GM21619 (cell line): ENCODE results near the gene TRPC4.

Experiments used
- ATAC-seq: cut with Tn5 transposase; IDR thresholded peaks from one replicate; pipeline ENCODE4 v1.9.1; 2021; ENCODE audit not compliant: unreplicated experiment

TRPC4 gene

GRCh38 chr13:37869756-37870488 lies at the start of gene TRPC4:
Gene TRPC4 (minus strand): TSS chr13:37869772. CDS start chr13:37783333, 86,439 bp downstream.
- no peak for ATAC-seq

- no peak for ATAC-seq
Measured at GRCh38 chr13:37918751-37919150, 49.2 kb upstream of the TRPC4 start.

- no peak for ATAC-seq
Measured at GRCh38 chr13:37918116-37918714, 48.6 kb upstream of the TRPC4 start.

- no peak for ATAC-seq
Measured at GRCh38 chr13:37914781-37915391, 45.3 kb upstream of the TRPC4 start.

- no peak for ATAC-seq
Measured at GRCh38 chr13:37910790-37911189, 41.2 kb upstream of the TRPC4 start.

- ATAC-seq, result no peak
Measured at GRCh38 chr13:37906880-37907279, 37.3 kb upstream of the TRPC4 start.

- ATAC-seq, result no peak
Measured at GRCh38 chr13:37905736-37906135, 36.2 kb upstream of the TRPC4 start.

GRCh38 chr13:37899753-37900152 lies 30.2 kb upstream of the TRPC4 start:
- ATAC-seq, result no peak

GRCh38 chr13:37893321-37893720 lies 23.7 kb upstream of the TRPC4 start:
- ATAC-seq, result no peak

GRCh38 chr13:37889820-37890219 lies 20.2 kb upstream of the TRPC4 start:
- no peak for ATAC-seq

GRCh38 chr13:37889102-37889501 lies 19.5 kb upstream of the TRPC4 start:
- ATAC-seq, result no peak

GRCh38 chr13:37886879-37887278 lies 17.3 kb upstream of the TRPC4 start:
- ATAC-seq, result no peak

GRCh38 chr13:37884674-37885073 lies 15.1 kb upstream of the TRPC4 start:
- no peak for ATAC-seq

- ATAC-seq, result no peak
Measured at GRCh38 chr13:37884026-37884425, 14.5 kb upstream of the TRPC4 start.

- ATAC-seq, result no peak
Measured at GRCh38 chr13:37878921-37879320, 9.3 kb upstream of the TRPC4 start.

- ATAC-seq, result no peak
Measured at GRCh38 chr13:37878496-37878895, 8.9 kb upstream of the TRPC4 start.

GRCh38 chr13:37870895-37871550 lies 1.5 kb upstream of the TRPC4 start:
- no peak for ATAC-seq

GRCh38 chr13:37870489-37870845 lies 895 bp upstream of the TRPC4 start:
- ATAC-seq, result no peak

- no peak for ATAC-seq
Measured at GRCh38 chr13:37869506-37869755, 141 bp downstream of the TRPC4 start.

- no peak for ATAC-seq
Measured at GRCh38 chr13:37868691-37869505, 674 bp downstream of the TRPC4 start.

- no peak for ATAC-seq
Measured at GRCh38 chr13:37863708-37864107, 5.9 kb downstream of the TRPC4 start.
